Hepatocyte (in vitro differentiated cells): Measurements from ENCODE around the gene ALG8.

Source experiments
- EZH2 ChIP-seq: fragments of 200-600 bp; sonication (generic); IDR thresholded peaks from 2 replicates; pipeline ENCODE4 v1.6.1; 2016; ENCODE audit warnings: antibody characterized with exemption, mild to moderate bottlenecking, borderline replicate concordance
- EZH2phosphoT487 ChIP-seq: fragments of 200-600 bp; sonication (generic); IDR thresholded peaks from one replicate; pipeline ENCODE4 v1.6.1; 2018; ENCODE audit warnings: antibody characterized with exemption, mild to moderate bottlenecking, low read depth, moderate library complexity; ENCODE audit not compliant: unreplicated experiment, severe bottlenecking
- TF ChIP-seq, protein P1 (sequence below): fragments of 200-600 bp; sonication (generic); IDR thresholded peaks from 2 replicates; pipeline ENCODE4 v1.5.1; 2016; ENCODE audit warnings: antibody characterized with exemption, mild to moderate bottlenecking; ENCODE audit not compliant: poor library complexity

DNA sequence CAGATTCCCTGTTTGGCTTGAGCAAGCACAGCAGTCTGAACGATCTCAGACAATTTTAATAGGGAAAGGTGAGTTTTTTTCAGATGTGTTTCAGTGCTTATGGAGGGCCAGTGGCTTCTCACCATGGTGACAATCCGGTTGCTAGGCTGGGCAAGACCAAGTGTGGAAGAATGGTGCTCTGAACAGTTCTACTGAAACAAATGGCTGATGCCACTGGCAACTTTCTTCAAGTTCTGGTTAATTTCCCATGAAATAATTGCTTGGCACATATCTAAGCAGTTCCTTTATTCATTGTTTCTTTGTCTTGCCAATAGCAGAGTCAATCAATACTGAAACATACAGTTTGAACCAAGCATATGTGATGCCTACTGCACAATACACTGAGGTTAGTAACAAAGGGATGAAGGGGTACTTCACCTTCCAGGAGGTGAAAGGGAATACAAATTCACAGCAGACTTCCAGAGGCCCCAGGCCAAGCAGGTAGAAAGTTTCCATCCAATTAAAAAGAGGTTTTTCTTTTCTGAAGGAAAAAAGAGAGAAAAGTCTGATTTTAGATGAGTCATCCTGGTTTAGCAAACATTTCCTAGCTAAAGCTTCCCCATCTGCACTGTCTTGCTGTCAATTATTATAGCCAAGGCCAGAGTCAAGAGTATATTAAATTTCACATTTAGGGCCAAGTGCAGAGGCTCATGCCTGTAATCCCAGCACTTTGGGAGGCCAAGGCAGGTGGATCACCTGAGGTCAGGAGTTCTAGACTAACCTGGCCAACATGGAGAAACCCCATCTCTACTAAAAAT is 38.6 kb downstream of the ALG8 start:
- TF ChIP-seq, protein P1, sequence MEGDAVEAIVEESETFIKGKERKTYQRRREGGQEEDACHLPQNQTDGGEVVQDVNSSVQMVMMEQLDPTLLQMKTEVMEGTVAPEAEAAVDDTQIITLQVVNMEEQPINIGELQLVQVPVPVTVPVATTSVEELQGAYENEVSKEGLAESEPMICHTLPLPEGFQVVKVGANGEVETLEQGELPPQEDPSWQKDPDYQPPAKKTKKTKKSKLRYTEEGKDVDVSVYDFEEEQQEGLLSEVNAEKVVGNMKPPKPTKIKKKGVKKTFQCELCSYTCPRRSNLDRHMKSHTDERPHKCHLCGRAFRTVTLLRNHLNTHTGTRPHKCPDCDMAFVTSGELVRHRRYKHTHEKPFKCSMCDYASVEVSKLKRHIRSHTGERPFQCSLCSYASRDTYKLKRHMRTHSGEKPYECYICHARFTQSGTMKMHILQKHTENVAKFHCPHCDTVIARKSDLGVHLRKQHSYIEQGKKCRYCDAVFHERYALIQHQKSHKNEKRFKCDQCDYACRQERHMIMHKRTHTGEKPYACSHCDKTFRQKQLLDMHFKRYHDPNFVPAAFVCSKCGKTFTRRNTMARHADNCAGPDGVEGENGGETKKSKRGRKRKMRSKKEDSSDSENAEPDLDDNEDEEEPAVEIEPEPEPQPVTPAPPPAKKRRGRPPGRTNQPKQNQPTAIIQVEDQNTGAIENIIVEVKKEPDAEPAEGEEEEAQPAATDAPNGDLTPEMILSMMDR = no peak
- TF ChIP-seq EZH2phosphoT487 (no peak), EZH2 (no peak)
